Endothelial cell of umbilical vein (primary cell): ENCODE data around the gene GABRQ. TPM values are rescaled to one million over a fixed set of nuclear protein-coding genes. Genes with fewer than 3 reads are reported as not detected.
"Not testable (repeated sequence)": the region's sequence is repeated elsewhere in the genome, so short reads cannot be mapped to it uniquely, and the experiment has no call there.

ENCODE experiments used
- BruUV-seq: library from RNA; stranded (reverse); fragments of 400-500 nt; replicated peaks from 2 replicates; lab custom pipeline; 2021; lab: Mats Ljungman, UMichigan
- CTCF ChIA-PET: fragments of 300-600, 350-600 bp; sonication (Branson Sonifier 250); formaldehyde crosslinking; loops from one replicate; lab custom pipeline; 2021; ENCODE audit warnings: antibody characterized with exemption, inconsistent platforms; lab: Charles Lee
- POLR2A ChIA-PET: fragments of 300-600, 350-600 bp; sonication (Branson Sonifier 250); formaldehyde crosslinking; loops from one replicate; lab custom pipeline; 2021; ENCODE audit warnings: antibody characterized with exemption, inconsistent platforms; lab: Charles Lee
- DNase-seq: peaks from one replicate; pipeline ENCODE4 v3.0.0-alpha.2; 2011; ENCODE audit warnings: low read depth, low spot score
- FAIRE-seq: peaks from 2 replicates; lab custom pipeline; 2011; peaks lifted over from hg19 to GRCh38; lab: Jason Lieb, UNC
- H2AFZ ChIP-seq: 2 replicates; pipeline ENCODE4 v1.6.0; 2012; ENCODE audit warnings: low read depth, low read length, control low read depth, inconsistent platforms
- H3K27ac ChIP-seq: 2 replicates; pipeline ENCODE4 v1.5.1; 2011; ENCODE audit warnings: low read depth, mild to moderate bottlenecking, control low read depth, low read length, moderate library complexity; ENCODE audit not compliant: insufficient read depth
- H3K27me3 ChIP-seq, 2 experiments: 2 replicates each; pipeline versions ENCODE4 v1.6.0 to v1.6.1; 2011; ENCODE audit warnings: low read length in 2 of 2, mixed read lengths in 1 of 2; ENCODE audit not compliant: control insufficient read depth in 2 of 2, insufficient read depth in 2 of 2
- H3K36me3 ChIP-seq, 2 experiments: 2 replicates in 1 of 2; 3 replicates in 1 of 2; pipeline ENCODE4 v1.5.1; 2011; ENCODE audit warnings: low read length in 2 of 2, mild to moderate bottlenecking in 1 of 2, moderate library complexity in 1 of 2; ENCODE audit not compliant: control insufficient read depth in 2 of 2, insufficient read depth in 2 of 2; ENCODE audit errors: extremely low read depth in 1 of 2
- H3K4me1 ChIP-seq: 3 replicates; pipeline ENCODE4 v1.5.1; 2011; ENCODE audit warnings: mild to moderate bottlenecking, low read length; ENCODE audit not compliant: control insufficient read depth, insufficient read depth; ENCODE audit errors: extremely low read depth
- H3K4me2 ChIP-seq: 2 replicates; pipeline ENCODE4 v1.6.1; 2011; ENCODE audit warnings: low read length, control low read depth, mixed read lengths; ENCODE audit not compliant: insufficient read depth
- H3K4me3 ChIP-seq, 3 experiments: fragments of 200-600 bp in 1 of 3; sonication (generic), shearing (Covaris generic) in 1 of 3; replicated peaks in 1 of 3; 2 replicates each; pipeline ENCODE4 v1.5.1; 2011 to 2016; ENCODE audit warnings: control low read depth in 3 of 3, low read length in 3 of 3, mild to moderate bottlenecking in 2 of 3, inconsistent platforms in 1 of 3, low read depth in 1 of 3, moderate library complexity in 1 of 3; ENCODE audit not compliant: insufficient read depth in 1 of 3
- H3K79me2 ChIP-seq: 2 replicates; pipeline ENCODE4 v1.6.0; 2012; ENCODE audit warnings: low read length, inconsistent platforms; ENCODE audit not compliant: control insufficient read depth, insufficient read depth
- H3K9ac ChIP-seq: replicated peaks from 2 replicates; pipeline ENCODE3; 2011; ENCODE audit warnings: low read length, control low read depth; ENCODE audit not compliant: insufficient read depth; ENCODE audit errors: extremely low read depth
- H3K9me1 ChIP-seq: replicated peaks from 3 replicates; pipeline ENCODE4 v1.6.0; 2011; ENCODE audit warnings: mild to moderate bottlenecking, low read length; ENCODE audit not compliant: control insufficient read depth, insufficient read depth; ENCODE audit errors: extremely low read depth
- H3K9me3 ChIP-seq: replicated peaks from 2 replicates; pipeline ENCODE4 v1.5.1; 2012; ENCODE audit warnings: low read length, inconsistent platforms; ENCODE audit not compliant: control insufficient read depth, insufficient read depth
- H4K20me1 ChIP-seq: replicated peaks from 2 replicates; pipeline ENCODE3; 2011; ENCODE audit warnings: mild to moderate bottlenecking, low read length; ENCODE audit not compliant: control insufficient read depth, insufficient read depth; ENCODE audit errors: extremely low read depth
- dilution Hi-C: fragments of 300-500 bp; cut with MboI; formaldehyde crosslinking; loops from one replicate; pipeline ENCODE4 v1.15.0; 2019; ENCODE audit warnings: low sequenced_read_pairs; ENCODE audit not compliant: extremely low pct_ligation_motif_present
- intact Hi-C: fragments of 100-400 bp; cut with micrococcal nuclease; formaldehyde crosslinking; loops from one replicate; pipeline ENCODE4 v1.10.0; 2022
- polyA plus RNA-seq, 4 experiments: library from polyadenylated mRNA; depleted of rRNA in 3 of 4; stranded (reverse) in 3 of 4; unstranded in 1 of 4; fragments of >200 nt; gene quantifications; 2 replicates each; pipeline versions ENCODE4 v1.2.1 to v1.2.3, GENCODE V29; 2011 to 2012; ENCODE audit warnings: missing spikeins in 1 of 4
- total RNA-seq: library from RNA; stranded (reverse); gene quantifications from 2 replicates; pipeline ENCODE4 v1.2.3, GENCODE V29; 2021

The GABRQ gene
- total and polyA plus RNA-seq, 2 donors (not counting 3 experiments of a cell fraction or from before 2014, with no cell fraction given), result 0.01 TPM; not detected in 1

- H3K9ac ChIP-seq, H3K27me3 ChIP-seq, DNase-seq, BruUV-seq, H3K27ac ChIP-seq, CTCF ChIA-PET, intact Hi-C loops, H3K4me3 ChIP-seq, H2AFZ ChIP-seq, dilution Hi-C loops, H3K4me2 ChIP-seq, H3K9me3 ChIP-seq, H3K36me3 ChIP-seq, H3K79me2 ChIP-seq, H3K4me1 ChIP-seq, POLR2A ChIA-PET, H3K9me1 ChIP-seq, H4K20me1 ChIP-seq, FAIRE-seq: not testable (repeated sequence)
Observed at GRCh38 chrX:152697952-152698931, 60.5 kb downstream of the GABRQ start, which contains the start of gene MAGEA3. TSS of gene MAGEA3 (plus strand) at chrX:152698794. CDS start at chrX:152700833, 2,039 bp downstream.

GRCh38 chrX:152700390-152700789, 62.7 kb downstream of the GABRQ start:
- DNase-seq, CTCF ChIA-PET, dilution Hi-C loops, H4K20me1 ChIP-seq, H3K4me3 ChIP-seq, H3K9me1 ChIP-seq, H3K79me2 ChIP-seq, intact Hi-C loops, BruUV-seq, H3K4me1 ChIP-seq, POLR2A ChIA-PET, H3K27ac ChIP-seq, H2AFZ ChIP-seq, H3K27me3 ChIP-seq, H3K36me3 ChIP-seq, FAIRE-seq, H3K9me3 ChIP-seq, H3K9ac ChIP-seq, H3K4me2 ChIP-seq: not testable (repeated sequence)

DNA sequence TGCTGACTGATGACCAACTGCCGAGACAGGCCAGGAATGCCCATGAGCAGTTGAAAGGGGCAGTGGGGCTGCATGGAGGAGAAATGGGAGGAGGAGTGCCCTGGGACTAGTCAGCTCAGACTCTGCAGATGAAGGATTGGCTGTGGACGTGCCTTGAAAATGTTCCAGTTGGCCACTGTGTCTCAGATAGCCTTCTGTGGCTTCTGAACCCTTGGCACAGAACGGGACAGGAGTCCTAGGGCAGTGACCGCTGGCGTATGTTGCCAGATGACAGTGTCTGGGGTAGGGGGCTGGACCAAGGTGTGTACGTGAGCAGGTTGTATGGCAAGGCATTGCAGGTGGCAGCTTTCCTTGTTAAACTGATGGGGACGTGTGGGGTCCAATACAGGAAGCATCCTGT, 68.8 kb downstream of the GABRQ start:
- H3K9me1 ChIP-seq, H3K79me2 ChIP-seq, DNase-seq, intact Hi-C loops, H4K20me1 ChIP-seq, POLR2A ChIA-PET, H3K4me3 ChIP-seq, H2AFZ ChIP-seq, H3K4me2 ChIP-seq, H3K27ac ChIP-seq, BruUV-seq, H3K9ac ChIP-seq, FAIRE-seq, H3K27me3 ChIP-seq, H3K4me1 ChIP-seq, H3K36me3 ChIP-seq, H3K9me3 ChIP-seq, dilution Hi-C loops, CTCF ChIA-PET: not testable (repeated sequence)
